ENCODE data around the gene PCDH10.

Gene PCDH10

DNA sequence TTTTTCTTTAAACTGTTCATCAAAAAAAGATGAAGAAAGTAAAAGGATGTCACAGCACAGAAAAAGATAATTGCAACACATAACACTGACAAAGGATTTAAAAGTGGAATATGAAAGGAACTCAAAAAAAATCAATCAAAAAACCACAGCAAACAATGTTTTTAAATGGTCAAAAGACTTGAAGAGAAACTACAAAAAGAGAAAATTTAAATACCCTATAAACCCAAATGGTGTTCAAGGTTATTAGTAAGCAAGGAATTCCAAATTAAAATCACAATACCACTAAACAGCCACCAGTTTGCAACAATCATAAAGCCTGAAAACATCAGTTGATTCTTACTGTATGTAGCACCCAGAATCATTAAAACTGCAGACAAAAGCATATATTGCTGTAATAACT lies 36.5 kb upstream of the PCDH10 start:
- no peaks in the 10 kb centered on the region for H3K27me3 ChIP-seq (ENCODE audit: low read length)
- no peaks in the 10 kb centered on the region for H3K9me3 ChIP-seq (ENCODE audit: insufficient read depth, low read length)
- H3K9me2 ChIP-seq (replicated peaks; ENCODE audit: insufficient read depth, low read length): no peaks in the 10 kb centered on the region
- H3K4me2 ChIP-seq (ENCODE audit: low read depth, low read length, poor library complexity, severe bottlenecking): no peak overlapping the region
- no peak overlapping the region for H2AFZ ChIP-seq (ENCODE audit: low read depth, low read length, severe bottlenecking)
- no peaks in the 10 kb centered on the region for H3K79me2 ChIP-seq (ENCODE audit: insufficient read depth, low read length)
- no peak overlapping the region for H3K9ac ChIP-seq (ENCODE audit: low read length)
- H4K20me1 ChIP-seq (ENCODE audit: low read depth, low read length): no peaks in the 10 kb centered on the region
- H3F3A ChIP-seq (ENCODE audit: insufficient read depth): no peaks in the 10 kb centered on the region
- H3K4me3 ChIP-seq (ENCODE audit: insufficient read depth, low read length, poor library complexity, severe bottlenecking): no peak overlapping the region
- H3K36me3 ChIP-seq (ENCODE audit: low read length): no peaks in the 10 kb centered on the region
- TF ChIP-seq, protein P1, sequence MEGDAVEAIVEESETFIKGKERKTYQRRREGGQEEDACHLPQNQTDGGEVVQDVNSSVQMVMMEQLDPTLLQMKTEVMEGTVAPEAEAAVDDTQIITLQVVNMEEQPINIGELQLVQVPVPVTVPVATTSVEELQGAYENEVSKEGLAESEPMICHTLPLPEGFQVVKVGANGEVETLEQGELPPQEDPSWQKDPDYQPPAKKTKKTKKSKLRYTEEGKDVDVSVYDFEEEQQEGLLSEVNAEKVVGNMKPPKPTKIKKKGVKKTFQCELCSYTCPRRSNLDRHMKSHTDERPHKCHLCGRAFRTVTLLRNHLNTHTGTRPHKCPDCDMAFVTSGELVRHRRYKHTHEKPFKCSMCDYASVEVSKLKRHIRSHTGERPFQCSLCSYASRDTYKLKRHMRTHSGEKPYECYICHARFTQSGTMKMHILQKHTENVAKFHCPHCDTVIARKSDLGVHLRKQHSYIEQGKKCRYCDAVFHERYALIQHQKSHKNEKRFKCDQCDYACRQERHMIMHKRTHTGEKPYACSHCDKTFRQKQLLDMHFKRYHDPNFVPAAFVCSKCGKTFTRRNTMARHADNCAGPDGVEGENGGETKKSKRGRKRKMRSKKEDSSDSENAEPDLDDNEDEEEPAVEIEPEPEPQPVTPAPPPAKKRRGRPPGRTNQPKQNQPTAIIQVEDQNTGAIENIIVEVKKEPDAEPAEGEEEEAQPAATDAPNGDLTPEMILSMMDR (IDR thresholded peaks at IDR 0.05; ENCODE audit: insufficient read depth, low read length, poor library complexity, severe bottlenecking): no peak
- TF ChIP-seq EZH2phosphoT487 (conservative IDR thresholded peaks at IDR 0.05; ENCODE audit: low read length): no peak
- no peak overlapping the region for H3K27ac ChIP-seq (ENCODE audit: low read depth, low read length)

DNA sequence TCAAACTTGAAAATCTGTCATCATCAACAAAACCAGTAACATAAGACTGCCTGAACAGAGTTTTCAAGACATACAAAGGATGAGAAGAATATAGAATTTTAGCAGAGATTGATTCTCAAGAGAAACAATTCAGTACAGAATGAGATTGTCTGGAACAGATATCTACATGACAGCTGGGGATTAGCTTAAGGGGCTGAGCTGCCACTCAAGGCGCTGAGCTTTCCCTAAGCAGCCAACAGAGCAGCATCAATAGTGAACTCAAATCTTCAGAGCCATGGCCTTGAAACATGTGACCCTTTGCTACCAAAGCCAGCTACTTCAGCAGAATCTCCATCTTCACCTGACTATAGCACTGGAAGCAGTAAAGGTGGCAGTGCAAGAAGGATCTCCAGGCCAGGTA lies 24.3 kb upstream of the PCDH10 start:
- Histone ChIP-seq H3K4me2 (ENCODE audit: low read depth, low read length, poor library complexity, severe bottlenecking) (no peak overlapping the region), H2AFZ (ENCODE audit: low read depth, low read length, severe bottlenecking) (no peak overlapping the region), H3K36me3 (ENCODE audit: low read length) (no peaks in the 10 kb centered on the region), H3F3A (ENCODE audit: insufficient read depth) (no peaks in the 10 kb centered on the region), H3K9me3 (ENCODE audit: insufficient read depth, low read length) (no peaks in the 10 kb centered on the region), H3K79me2 (ENCODE audit: insufficient read depth, low read length) (no peaks in the 10 kb centered on the region), H3K27me3 (ENCODE audit: low read length) (no peaks in the 10 kb centered on the region), H4K20me1 (ENCODE audit: low read depth, low read length) (no peaks in the 10 kb centered on the region), H3K9ac (ENCODE audit: low read length) (no peak overlapping the region), H3K27ac (ENCODE audit: low read depth, low read length) (no peak overlapping the region), H3K4me3 (ENCODE audit: insufficient read depth, low read length, poor library complexity, severe bottlenecking) (no peak overlapping the region), H3K9me2 (replicated peaks; ENCODE audit: insufficient read depth, low read length) (no peaks in the 10 kb centered on the region)
- TF ChIP-seq, protein P1 (IDR thresholded peaks at IDR 0.05; ENCODE audit: insufficient read depth, low read length, poor library complexity, severe bottlenecking): no peak
- no peak for TF ChIP-seq EZH2phosphoT487 (conservative IDR thresholded peaks at IDR 0.05; ENCODE audit: low read length)

DNA sequence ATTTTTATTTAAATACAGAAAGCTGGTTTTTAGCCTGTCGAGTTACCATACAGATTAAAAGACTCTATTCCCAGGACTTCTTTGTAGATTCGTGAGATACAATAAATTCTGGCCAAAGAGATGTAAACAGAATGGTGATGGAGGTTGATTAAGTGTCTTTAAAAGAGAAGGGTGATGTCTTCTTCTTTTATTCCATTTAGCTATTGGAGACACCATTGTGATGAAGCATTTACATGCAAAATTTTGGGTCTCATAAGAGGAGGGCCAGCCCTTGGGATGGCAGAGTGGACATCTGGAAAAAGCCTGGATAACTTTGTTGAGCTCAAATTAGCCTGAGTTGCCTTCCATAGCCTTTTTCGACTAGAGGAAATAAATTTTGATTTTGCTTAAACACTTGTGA lies 21.6 kb upstream of the PCDH10 start:
- no peak overlapping the region for H3K4me3 ChIP-seq (ENCODE audit: insufficient read depth, low read length, poor library complexity, severe bottlenecking)

More for the DNA sequence above, 21.6 kb upstream of the PCDH10 start:
- H3F3A ChIP-seq (ENCODE audit: insufficient read depth): no peaks in the 10 kb centered on the region
- no peaks in the 10 kb centered on the region for H3K9me3 ChIP-seq (ENCODE audit: insufficient read depth, low read length)
- no peak overlapping the region for H3K4me2 ChIP-seq (ENCODE audit: low read depth, low read length, poor library complexity, severe bottlenecking)
- no peaks in the 10 kb centered on the region for H4K20me1 ChIP-seq (ENCODE audit: low read depth, low read length)
- H3K9me2 ChIP-seq (replicated peaks; ENCODE audit: insufficient read depth, low read length): no peaks in the 10 kb centered on the region
- TF ChIP-seq, protein P1 (IDR thresholded peaks at IDR 0.05; ENCODE audit: insufficient read depth, low read length, poor library complexity, severe bottlenecking): no peak
- TF ChIP-seq EZH2phosphoT487 (conservative IDR thresholded peaks at IDR 0.05; ENCODE audit: low read length): no peak
- no peaks in the 10 kb centered on the region for H3K27me3 ChIP-seq (ENCODE audit: low read length)
- no peak overlapping the region for H3K9ac ChIP-seq (ENCODE audit: low read length)
- no peaks in the 10 kb centered on the region for H3K36me3 ChIP-seq (ENCODE audit: low read length)
- no peak overlapping the region for H2AFZ ChIP-seq (ENCODE audit: low read depth, low read length, severe bottlenecking)
- no peak overlapping the region for H3K27ac ChIP-seq (ENCODE audit: low read depth, low read length)
- H3K79me2 ChIP-seq (ENCODE audit: insufficient read depth, low read length): no peaks in the 10 kb centered on the region

Measured in SU-DHL-6 (cell line).